Glutamatergic neuron (in vitro differentiated cells): Measurements from ENCODE around the gene STIP1. TPM values are rescaled to one million over a fixed set of nuclear protein-coding genes. Genes with fewer than 3 reads are reported as not detected.

ENCODE experiments used
- DNase-seq: peaks from one replicate; pipeline ENCODE4 v3.0.0; 2022
- H3K27ac Mint-ChIP-seq: one replicate; pipeline ENCODE4 v1.8.0; 2020; ENCODE audit warnings: mild to moderate bottlenecking, mixed read lengths, inconsistent platforms; ENCODE audit not compliant: unreplicated experiment
- H3K27me3 Mint-ChIP-seq: one replicate; pipeline ENCODE4 v1.8.0; 2020; ENCODE audit warnings: mild to moderate bottlenecking, moderate library complexity, mixed read lengths, inconsistent platforms; ENCODE audit not compliant: unreplicated experiment
- H3K36me3 Mint-ChIP-seq: one replicate; pipeline ENCODE4 v1.8.0; 2020; ENCODE audit warnings: mild to moderate bottlenecking, mixed read lengths, inconsistent platforms; ENCODE audit not compliant: unreplicated experiment
- H3K4me1 Mint-ChIP-seq: one replicate; pipeline ENCODE4 v1.8.0; 2020; ENCODE audit warnings: mild to moderate bottlenecking, low read depth, mixed read lengths, inconsistent platforms; ENCODE audit not compliant: unreplicated experiment
- H3K4me3 Mint-ChIP-seq: one replicate; pipeline ENCODE4 v1.8.0; 2020; ENCODE audit warnings: mild to moderate bottlenecking, mixed read lengths, inconsistent platforms; ENCODE audit not compliant: unreplicated experiment
- H3K9me3 Mint-ChIP-seq: one replicate; pipeline ENCODE4 v1.8.0; 2020; ENCODE audit warnings: mild to moderate bottlenecking, moderate library complexity, mixed read lengths, inconsistent platforms; ENCODE audit not compliant: unreplicated experiment
- total RNA-seq: library from RNA; stranded (reverse); fragmentation: NEBNext Ultra II Directional; extraction: Animal tissue kit (Norgen Biotek cat#: 25700); gene quantifications from one replicate; pipeline ENCODE4 v1.2.1, GENCODE V29; 2021; ENCODE audit not compliant: unreplicated experiment
- TF ChIP-seq, protein P1 (sequence below): fragments of 200-600 bp; sonication (generic); IDR thresholded peaks from one replicate; pipeline ENCODE4 v1.5.0; 2021; ENCODE audit not compliant: partially characterized antibody, unreplicated experiment

STIP1 gene
- total RNA-seq, 1 donor from 2014 or later: 160 TPM

DNA sequence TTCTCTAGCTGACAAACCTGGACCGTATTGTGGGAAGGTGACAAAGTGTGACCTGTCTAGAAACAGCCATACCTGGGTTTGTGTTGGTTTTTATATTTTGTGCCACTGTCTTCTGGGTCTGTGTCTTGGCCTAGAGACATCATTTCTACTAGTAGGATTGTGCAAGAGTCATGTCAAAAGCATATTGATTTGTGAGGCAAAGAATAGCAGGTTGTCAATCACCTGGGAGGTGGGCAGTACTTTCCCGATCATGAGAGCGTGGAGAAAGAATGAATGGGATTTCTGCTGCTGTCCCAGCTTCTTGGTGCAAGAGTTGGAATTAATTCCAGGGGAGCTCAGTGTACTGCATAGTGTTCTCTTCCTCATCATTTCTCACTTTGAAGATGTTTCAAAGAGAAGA, 15.6 kb downstream of the STIP1 start:
- H3K4me3 Mint-ChIP-seq: no peak overlapping the region
- no peaks in the 10 kb centered on the region for H3K36me3 Mint-ChIP-seq
- peaks cover 2% of the 10 kb centered on the region for H3K27me3 Mint-ChIP-seq
- no peak for DNase-seq
- H3K4me1 Mint-ChIP-seq: peaks cover 10% of the 10 kb centered on the region
- peaks cover 4% of the 10 kb centered on the region for H3K9me3 Mint-ChIP-seq
- TF ChIP-seq, protein P1, sequence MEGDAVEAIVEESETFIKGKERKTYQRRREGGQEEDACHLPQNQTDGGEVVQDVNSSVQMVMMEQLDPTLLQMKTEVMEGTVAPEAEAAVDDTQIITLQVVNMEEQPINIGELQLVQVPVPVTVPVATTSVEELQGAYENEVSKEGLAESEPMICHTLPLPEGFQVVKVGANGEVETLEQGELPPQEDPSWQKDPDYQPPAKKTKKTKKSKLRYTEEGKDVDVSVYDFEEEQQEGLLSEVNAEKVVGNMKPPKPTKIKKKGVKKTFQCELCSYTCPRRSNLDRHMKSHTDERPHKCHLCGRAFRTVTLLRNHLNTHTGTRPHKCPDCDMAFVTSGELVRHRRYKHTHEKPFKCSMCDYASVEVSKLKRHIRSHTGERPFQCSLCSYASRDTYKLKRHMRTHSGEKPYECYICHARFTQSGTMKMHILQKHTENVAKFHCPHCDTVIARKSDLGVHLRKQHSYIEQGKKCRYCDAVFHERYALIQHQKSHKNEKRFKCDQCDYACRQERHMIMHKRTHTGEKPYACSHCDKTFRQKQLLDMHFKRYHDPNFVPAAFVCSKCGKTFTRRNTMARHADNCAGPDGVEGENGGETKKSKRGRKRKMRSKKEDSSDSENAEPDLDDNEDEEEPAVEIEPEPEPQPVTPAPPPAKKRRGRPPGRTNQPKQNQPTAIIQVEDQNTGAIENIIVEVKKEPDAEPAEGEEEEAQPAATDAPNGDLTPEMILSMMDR: no peak
- H3K27ac Mint-ChIP-seq: peak overlapping the region; percentile 31

DNA sequence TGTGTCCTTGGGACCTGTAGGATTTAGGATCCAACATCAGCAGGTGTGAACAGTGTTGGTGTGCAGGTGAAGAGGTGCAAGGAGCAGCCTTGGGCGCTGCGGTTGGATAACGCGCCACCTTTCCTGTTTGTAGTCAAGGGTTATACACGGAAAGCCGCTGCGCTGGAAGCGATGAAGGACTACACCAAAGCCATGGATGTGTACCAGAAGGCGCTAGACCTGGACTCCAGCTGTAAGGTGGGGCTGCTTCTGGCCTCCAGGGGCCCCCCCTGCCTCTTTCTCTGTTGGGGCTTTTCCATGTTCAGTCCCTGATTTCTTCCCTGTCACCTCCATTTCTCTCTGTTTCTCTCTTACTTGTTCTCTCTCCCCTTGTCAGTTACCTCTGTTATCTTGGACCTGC, 17.0 kb downstream of the STIP1 start:
- no peaks in the 10 kb centered on the region for H3K36me3 Mint-ChIP-seq
- H3K4me3 Mint-ChIP-seq: no peak overlapping the region
- H3K4me1 Mint-ChIP-seq: peaks cover 10% of the 10 kb centered on the region
- no peak for DNase-seq
- peaks cover 4% of the 10 kb centered on the region for H3K9me3 Mint-ChIP-seq
- peaks cover 2% of the 10 kb centered on the region for H3K27me3 Mint-ChIP-seq
- TF ChIP-seq, protein P1: no peak
- no peak overlapping the region for H3K27ac Mint-ChIP-seq

DNA sequence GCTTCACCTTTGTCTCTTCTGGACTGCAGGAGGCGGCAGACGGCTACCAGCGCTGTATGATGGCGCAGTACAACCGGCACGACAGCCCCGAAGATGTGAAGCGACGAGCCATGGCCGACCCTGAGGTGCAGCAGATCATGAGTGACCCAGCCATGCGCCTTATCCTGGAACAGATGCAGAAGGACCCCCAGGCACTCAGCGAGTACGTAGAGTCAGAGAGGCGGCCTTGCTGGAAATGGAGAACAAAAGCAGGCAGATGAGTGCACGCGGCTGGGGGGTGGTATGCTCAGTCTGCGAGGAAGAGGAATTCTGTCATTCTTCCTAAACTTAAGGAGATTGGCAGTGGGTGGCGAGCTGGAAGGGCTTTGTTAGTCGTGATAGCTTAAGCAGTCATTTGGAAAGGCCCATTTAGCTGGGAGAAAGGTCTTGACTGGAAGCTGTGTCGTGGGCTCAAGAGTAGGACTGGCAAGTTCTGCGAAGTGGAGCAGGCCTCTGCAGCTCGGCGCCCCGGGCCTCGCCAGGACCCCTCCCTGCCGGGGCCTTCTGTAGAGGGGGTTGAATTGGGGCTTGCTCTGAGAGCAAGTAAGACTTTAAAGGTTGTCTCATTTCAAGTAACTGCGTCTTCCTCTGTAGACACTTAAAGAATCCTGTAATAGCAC, 17.6 kb downstream of the STIP1 start:
- Mint-ChIP-seq H3K27ac (peak overlapping the region; percentile 68), H3K4me3 (no peak overlapping the region)

GRCh38 chr11:64204080-64204440, 18.1 kb downstream of the STIP1 start:
- H3K27ac Mint-ChIP-seq: peak overlapping the region; percentile 80

More for the DNA sequence above, 17.6 kb downstream of the STIP1 start:
- Mint-ChIP-seq H3K4me1 (peaks cover 10% of the 10 kb centered on the region), H3K9me3 (peaks cover 4% of the 10 kb centered on the region), H3K27me3 (peaks cover 2% of the 10 kb centered on the region), H3K36me3 (no peaks in the 10 kb centered on the region)
- no peak for DNase-seq
- TF ChIP-seq, protein P1: no peak

GRCh38 chr11:64204464-64204989, 18.6 kb downstream of the STIP1 start:
- Mint-ChIP-seq H3K27ac (peak overlapping the region; percentile 80), H3K27me3 (peaks cover 5% of the 10 kb centered on the region), H3K36me3 (no peaks in the 10 kb centered on the region), H3K4me1 (peaks cover 10% of the 10 kb centered on the region), H3K4me3 (peak overlapping the region; percentile 28), H3K9me3 (peaks cover 4% of the 10 kb centered on the region)
- DNase-seq: peak; percentile 74
- TF ChIP-seq, protein P1: no peak

More at GRCh38 chr11:64204080-64204440, 18.1 kb downstream of the STIP1 start:
- no peak for DNase-seq
- H3K9me3 Mint-ChIP-seq: peaks cover 4% of the 10 kb centered on the region
- H3K27me3 Mint-ChIP-seq: peaks cover 5% of the 10 kb centered on the region
- H3K36me3 Mint-ChIP-seq: no peaks in the 10 kb centered on the region
- H3K4me3 Mint-ChIP-seq: no peak overlapping the region
- TF ChIP-seq, protein P1: no peak
- peaks cover 10% of the 10 kb centered on the region for H3K4me1 Mint-ChIP-seq
